HepG2 (cell line): ENCODE measurements around the gene ZPR1. TPM values are rescaled to one million over a fixed set of nuclear protein-coding genes. Genes with fewer than 3 reads are reported as not detected.

Experiments used
- ATF1 ChIP-seq: IDR thresholded peaks from 2 replicates; pipeline ENCODE4 v1.6.1; 2016; ENCODE audit warnings: mild to moderate bottlenecking, control low read depth
- E2F2 ChIP-seq: sonication (generic); formaldehyde crosslinking; IDR thresholded peaks from 2 replicates; pipeline ENCODE4 v1.4.0; 2020; ENCODE audit warnings: missing genetic modification reagents, borderline replicate concordance
- MED13 ChIP-seq: sonication (generic); formaldehyde crosslinking; IDR thresholded peaks from 2 replicates; pipeline ENCODE4 v1.5.0; 2020; ENCODE audit warnings: missing genetic modification reagents
- PBX2 ChIP-seq: IDR thresholded peaks from 2 replicates; pipeline ENCODE4 v1.6.1; 2016; ENCODE audit warnings: control low read depth
- RFX3 ChIP-seq: IDR thresholded peaks from 2 replicates; pipeline ENCODE4 v1.6.1; 2016; ENCODE audit warnings: missing biosample characterization, missing genetic modification reagents
- SMC3 ChIP-seq: IDR thresholded peaks from 2 replicates; pipeline ENCODE4 v1.6.1; 2011; ENCODE audit warnings: low read length, improper control_type of control experiment
- SOX6 ChIP-seq, 2 experiments: fragments of 450-650 bp in 1 of 2; sonication (generic) in 1 of 2; formaldehyde crosslinking in 1 of 2; IDR thresholded peaks; 2 replicates each; pipeline versions ENCODE4 v1.4.0 to v1.6.1; 2017 to 2020; ENCODE audit warnings: antibody characterized with exemption in 1 of 2, mild to moderate bottlenecking in 1 of 2, missing genetic modification reagents in 1 of 2
- ZFY ChIP-seq: sonication (generic); formaldehyde crosslinking; IDR thresholded peaks from 2 replicates; pipeline ENCODE4 v1.4.0; 2020; ENCODE audit warnings: missing genetic modification reagents
- ZNF124 ChIP-seq: sonication (generic); formaldehyde crosslinking; IDR thresholded peaks from 2 replicates; pipeline ENCODE4 v1.4.0; 2020; ENCODE audit warnings: missing genetic modification reagents
- ZNF232 ChIP-seq: sonication (generic); formaldehyde crosslinking; IDR thresholded peaks from 2 replicates; pipeline ENCODE4 v1.4.0; 2020; ENCODE audit warnings: missing genetic modification reagents, borderline replicate concordance
- ZNF274 ChIP-seq: sonication (generic); formaldehyde crosslinking; IDR thresholded peaks from 2 replicates; pipeline ENCODE4 v1.5.1; 2020; ENCODE audit warnings: mild to moderate bottlenecking, missing genetic modification reagents
- polyA plus RNA-seq, 8 experiments: library from polyadenylated mRNA; depleted of rRNA in 3 of 8; stranded (reverse) in 7 of 8; unstranded in 1 of 8; fragments of >200 nt; fragmentation: Illumina TruSeq in 4 of 8; extraction: Trizol in 4 of 8; gene quantifications; 2 replicates each; pipeline versions ENCODE4 v1.2.1 to v1.2.3, GENCODE V29; 2011 to 2016; ENCODE audit warnings: low read depth in 4 of 8, missing spikeins in 1 of 8, mixed read lengths in 1 of 8; ENCODE audit not compliant: insufficient read depth in 1 of 8
- total RNA-seq, 5 experiments: library from RNA; depleted of rRNA; stranded (reverse); fragments of >200 nt; fragmentation: Illumina TruSeq; extraction: Trizol; gene quantifications; 2 replicates each; pipeline ENCODE4 v1.2.3, GENCODE V29; 2016; ENCODE audit warnings: low read depth in 1 of 5
- TF ChIP-seq, protein P1 (sequence below): sonication (generic); formaldehyde crosslinking; IDR thresholded peaks from 2 replicates; pipeline ENCODE4 v1.8.0; 2022; ENCODE audit warnings: missing genetic modification reagents, mild to moderate bottlenecking, inconsistent platforms, borderline replicate concordance
- TF ChIP-seq, protein P2 (sequence below): sonication (generic); formaldehyde crosslinking; IDR thresholded peaks from 2 replicates; pipeline ENCODE4 v1.4.0; 2020; ENCODE audit warnings: low read depth, mild to moderate bottlenecking, missing genetic modification reagents
- TF ChIP-seq, protein P3 (sequence below): sonication (generic); formaldehyde crosslinking; IDR thresholded peaks from 2 replicates; pipeline ENCODE4 v1.4.0; 2020; ENCODE audit warnings: missing genetic modification reagents

Gene ZPR1
- total and polyA plus RNA-seq, 2 of the 13 experiments (the other 11 are each of a cell fraction or from before 2014, with no cell fraction given): 40.0 to 79.3 TPM

DNA sequence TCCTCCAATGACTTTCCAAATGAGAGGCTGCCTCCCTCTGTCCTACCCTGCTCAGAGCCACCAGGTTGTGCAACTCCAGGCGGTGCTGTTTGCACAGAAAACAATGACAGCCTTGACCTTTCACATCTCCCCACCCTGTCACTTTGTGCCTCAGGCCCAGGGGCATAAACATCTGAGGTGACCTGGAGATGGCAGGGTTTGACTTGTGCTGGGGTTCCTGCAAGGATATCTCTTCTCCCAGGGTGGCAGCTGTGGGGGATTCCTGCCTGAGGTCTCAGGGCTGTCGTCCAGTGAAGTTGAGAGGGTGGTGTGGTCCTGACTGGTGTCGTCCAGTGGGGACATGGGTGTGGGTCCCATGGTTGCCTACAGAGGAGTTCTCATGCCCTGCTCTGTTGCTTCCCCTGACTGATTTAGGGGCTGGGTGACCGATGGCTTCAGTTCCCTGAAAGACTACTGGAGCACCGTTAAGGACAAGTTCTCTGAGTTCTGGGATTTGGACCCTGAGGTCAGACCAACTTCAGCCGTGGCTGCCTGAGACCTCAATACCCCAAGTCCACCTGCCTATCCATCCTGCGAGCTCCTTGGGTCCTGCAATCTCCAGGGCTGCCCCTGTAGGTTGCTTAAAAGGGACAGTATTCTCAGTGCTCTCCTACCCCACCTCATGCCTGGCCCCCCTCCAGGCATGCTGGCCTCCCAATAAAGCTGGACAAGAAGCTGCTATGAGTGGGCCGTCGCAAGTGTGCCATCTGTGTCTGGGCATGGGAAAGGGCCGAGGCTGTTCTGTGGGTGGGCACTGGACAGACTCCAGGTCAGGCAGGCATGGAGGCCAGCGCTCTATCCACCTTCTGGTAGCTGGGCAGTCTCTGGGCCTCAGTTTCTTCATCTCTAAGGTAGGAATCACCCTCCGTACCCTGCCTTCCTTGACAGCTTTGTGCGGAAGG, 44.8 kb upstream of the ZPR1 start (continued):
- TF ChIP-seq E2F2 (peak; percentile 61; the same call in 1 of the 2 replicates), ZNF232 (CRISPR knock-in tag) (peak; percentile 12; the same call in 1 of the 2 replicates), SMC3 (peak; percentile 74), RFX3 (CRISPR knock-in tag) (peak; percentile 54; the same call in 1 of the 2 replicates), ZNF274 (peak; percentile 79; the same call in 1 of the 2 replicates), ZNF124 (CRISPR knock-in tag) (peak; percentile 91), ZFY (CRISPR knock-in tag) (peak; percentile 64; the same call in 1 of the 2 replicates), MED13 (CRISPR knock-in tag) (peak; percentile 91; the same call in 1 of the 2 replicates), SOX6 (IDR thresholded peaks at IDR 0.05) (no peak), SOX6 (CRISPR knock-in tag; IDR thresholded peaks at IDR 0.05) (peak; percentile 100), PBX2 (CRISPR knock-in tag) (peak; percentile 55; the same call in 1 of the 2 replicates), ATF1 (CRISPR knock-in tag) (no peak)
- TF ChIP-seq, protein P1, sequence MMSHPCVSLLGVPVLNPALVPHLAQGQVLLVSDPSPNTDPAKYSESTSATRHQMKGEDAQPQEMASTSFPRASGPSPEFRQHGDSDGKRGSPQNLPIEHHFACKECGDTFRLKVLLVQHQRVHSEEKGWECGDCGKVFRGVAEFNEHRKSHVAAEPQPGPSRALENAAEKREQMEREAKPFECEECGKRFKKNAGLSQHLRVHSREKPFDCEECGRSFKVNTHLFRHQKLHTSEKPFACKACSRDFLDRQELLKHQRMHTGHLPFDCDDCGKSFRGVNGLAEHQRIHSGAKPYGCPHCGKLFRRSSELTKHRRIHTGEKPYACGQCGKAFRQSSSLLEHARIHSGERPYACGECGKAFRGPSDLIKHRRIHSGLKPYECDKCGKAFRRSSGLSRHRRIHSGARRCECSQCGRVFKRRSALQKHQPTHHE (CRISPR knock-in tag): peak; percentile 88; the same call in 1 of the 2 replicates
- TF ChIP-seq, protein P2, sequence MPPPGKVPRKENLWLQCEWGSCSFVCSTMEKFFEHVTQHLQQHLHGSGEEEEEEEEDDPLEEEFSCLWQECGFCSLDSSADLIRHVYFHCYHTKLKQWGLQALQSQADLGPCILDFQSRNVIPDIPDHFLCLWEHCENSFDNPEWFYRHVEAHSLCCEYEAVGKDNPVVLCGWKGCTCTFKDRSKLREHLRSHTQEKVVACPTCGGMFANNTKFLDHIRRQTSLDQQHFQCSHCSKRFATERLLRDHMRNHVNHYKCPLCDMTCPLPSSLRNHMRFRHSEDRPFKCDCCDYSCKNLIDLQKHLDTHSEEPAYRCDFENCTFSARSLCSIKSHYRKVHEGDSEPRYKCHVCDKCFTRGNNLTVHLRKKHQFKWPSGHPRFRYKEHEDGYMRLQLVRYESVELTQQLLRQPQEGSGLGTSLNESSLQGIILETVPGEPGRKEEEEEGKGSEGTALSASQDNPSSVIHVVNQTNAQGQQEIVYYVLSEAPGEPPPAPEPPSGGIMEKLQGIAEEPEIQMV (CRISPR knock-in tag): peak; percentile 82; the same call in 1 of the 2 replicates
- TF ChIP-seq, protein P3, sequence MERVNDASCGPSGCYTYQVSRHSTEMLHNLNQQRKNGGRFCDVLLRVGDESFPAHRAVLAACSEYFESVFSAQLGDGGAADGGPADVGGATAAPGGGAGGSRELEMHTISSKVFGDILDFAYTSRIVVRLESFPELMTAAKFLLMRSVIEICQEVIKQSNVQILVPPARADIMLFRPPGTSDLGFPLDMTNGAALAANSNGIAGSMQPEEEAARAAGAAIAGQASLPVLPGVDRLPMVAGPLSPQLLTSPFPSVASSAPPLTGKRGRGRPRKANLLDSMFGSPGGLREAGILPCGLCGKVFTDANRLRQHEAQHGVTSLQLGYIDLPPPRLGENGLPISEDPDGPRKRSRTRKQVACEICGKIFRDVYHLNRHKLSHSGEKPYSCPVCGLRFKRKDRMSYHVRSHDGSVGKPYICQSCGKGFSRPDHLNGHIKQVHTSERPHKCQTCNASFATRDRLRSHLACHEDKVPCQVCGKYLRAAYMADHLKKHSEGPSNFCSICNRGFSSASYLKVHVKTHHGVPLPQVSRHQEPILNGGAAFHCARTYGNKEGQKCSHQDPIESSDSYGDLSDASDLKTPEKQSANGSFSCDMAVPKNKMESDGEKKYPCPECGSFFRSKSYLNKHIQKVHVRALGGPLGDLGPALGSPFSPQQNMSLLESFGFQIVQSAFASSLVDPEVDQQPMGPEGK: peak; percentile 99
